ENCODE measurements around the gene DCTN2. TPM values are rescaled to one million over a fixed set of nuclear protein-coding genes. Genes with fewer than 3 reads are reported as not detected.

The DCTN2 gene
- total RNA-seq, 1 donor from 2014 or later: 65.8 TPM

DNA sequence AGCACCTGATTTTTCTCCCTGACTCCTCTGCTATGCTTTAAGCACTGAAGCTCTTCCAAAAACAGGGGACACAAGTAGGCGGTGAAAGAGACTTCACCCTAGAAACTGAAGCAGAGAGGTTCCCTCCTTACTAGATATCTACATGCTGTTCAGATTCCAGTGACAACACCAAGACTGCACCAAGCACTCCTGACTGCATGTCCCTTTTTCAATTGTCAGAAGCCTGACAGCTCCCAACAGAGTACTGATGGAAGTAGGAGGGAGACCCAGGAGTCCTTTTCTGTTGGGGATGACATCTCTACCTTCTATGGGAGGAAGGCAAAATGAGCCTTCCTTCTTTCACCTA lies 10.4 kb downstream of the DCTN2 start:
- no peak overlapping the region for H3K4me3 ChIP-seq (ENCODE audit: low read depth, low read length)
- peaks cover 37% of the 10 kb centered on the region for H3K36me3 ChIP-seq (ENCODE audit: control insufficient read depth, insufficient read depth, low read length)
- H3K27me3 ChIP-seq (ENCODE audit: control insufficient read depth, insufficient read depth, low read length): no peaks in the 10 kb centered on the region
- TF ChIP-seq, protein P1, sequence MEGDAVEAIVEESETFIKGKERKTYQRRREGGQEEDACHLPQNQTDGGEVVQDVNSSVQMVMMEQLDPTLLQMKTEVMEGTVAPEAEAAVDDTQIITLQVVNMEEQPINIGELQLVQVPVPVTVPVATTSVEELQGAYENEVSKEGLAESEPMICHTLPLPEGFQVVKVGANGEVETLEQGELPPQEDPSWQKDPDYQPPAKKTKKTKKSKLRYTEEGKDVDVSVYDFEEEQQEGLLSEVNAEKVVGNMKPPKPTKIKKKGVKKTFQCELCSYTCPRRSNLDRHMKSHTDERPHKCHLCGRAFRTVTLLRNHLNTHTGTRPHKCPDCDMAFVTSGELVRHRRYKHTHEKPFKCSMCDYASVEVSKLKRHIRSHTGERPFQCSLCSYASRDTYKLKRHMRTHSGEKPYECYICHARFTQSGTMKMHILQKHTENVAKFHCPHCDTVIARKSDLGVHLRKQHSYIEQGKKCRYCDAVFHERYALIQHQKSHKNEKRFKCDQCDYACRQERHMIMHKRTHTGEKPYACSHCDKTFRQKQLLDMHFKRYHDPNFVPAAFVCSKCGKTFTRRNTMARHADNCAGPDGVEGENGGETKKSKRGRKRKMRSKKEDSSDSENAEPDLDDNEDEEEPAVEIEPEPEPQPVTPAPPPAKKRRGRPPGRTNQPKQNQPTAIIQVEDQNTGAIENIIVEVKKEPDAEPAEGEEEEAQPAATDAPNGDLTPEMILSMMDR (IDR thresholded peaks at IDR 0.05; ENCODE audit: insufficient read depth, low read length, severe bottlenecking): no peak
- no peak for DNase-seq (ENCODE audit: low read depth)
- no peak for FAIRE-seq

GRCh38 chr12:57535764-57536596 lies 11.0 kb downstream of the DCTN2 start:
- FAIRE-seq (no peak), DNase-seq (ENCODE audit: low read depth) (no peak)
- TF ChIP-seq, protein P1 (IDR thresholded peaks at IDR 0.05; ENCODE audit: insufficient read depth, low read length, severe bottlenecking): no peak
- Histone ChIP-seq H3K27me3 (ENCODE audit: control insufficient read depth, insufficient read depth, low read length) (no peaks in the 10 kb centered on the region), H3K36me3 (ENCODE audit: control insufficient read depth, insufficient read depth, low read length) (peaks cover 35% of the 10 kb centered on the region), H3K4me3 (ENCODE audit: low read depth, low read length) (no peak overlapping the region)

- TF ChIP-seq, protein P1 (IDR thresholded peaks at IDR 0.05; ENCODE audit: insufficient read depth, low read length, severe bottlenecking): no peak
- no peaks in the 10 kb centered on the region for H3K27me3 ChIP-seq (ENCODE audit: control insufficient read depth, insufficient read depth, low read length)
- no peak overlapping the region for H3K4me3 ChIP-seq (ENCODE audit: low read depth, low read length)
- FAIRE-seq (no peak), DNase-seq (ENCODE audit: low read depth) (no peak)
- peaks cover 34% of the 10 kb centered on the region for H3K36me3 ChIP-seq (ENCODE audit: control insufficient read depth, insufficient read depth, low read length)
Observed at GRCh38 chr12:57534991-57535543, 11.9 kb downstream of the DCTN2 start.

- TF ChIP-seq, protein P1 (IDR thresholded peaks at IDR 0.05; ENCODE audit: insufficient read depth, low read length, severe bottlenecking): no peak
- H3K27me3 ChIP-seq (ENCODE audit: control insufficient read depth, insufficient read depth, low read length): no peaks in the 10 kb centered on the region
- DNase-seq (ENCODE audit: low read depth) (no peak), FAIRE-seq (no peak)
- peaks cover 33% of the 10 kb centered on the region for H3K36me3 ChIP-seq (ENCODE audit: control insufficient read depth, insufficient read depth, low read length)
- H3K4me3 ChIP-seq (ENCODE audit: low read depth, low read length): no peak overlapping the region
Observed at GRCh38 chr12:57534250-57534649, 12.7 kb downstream of the DCTN2 start.

DNA sequence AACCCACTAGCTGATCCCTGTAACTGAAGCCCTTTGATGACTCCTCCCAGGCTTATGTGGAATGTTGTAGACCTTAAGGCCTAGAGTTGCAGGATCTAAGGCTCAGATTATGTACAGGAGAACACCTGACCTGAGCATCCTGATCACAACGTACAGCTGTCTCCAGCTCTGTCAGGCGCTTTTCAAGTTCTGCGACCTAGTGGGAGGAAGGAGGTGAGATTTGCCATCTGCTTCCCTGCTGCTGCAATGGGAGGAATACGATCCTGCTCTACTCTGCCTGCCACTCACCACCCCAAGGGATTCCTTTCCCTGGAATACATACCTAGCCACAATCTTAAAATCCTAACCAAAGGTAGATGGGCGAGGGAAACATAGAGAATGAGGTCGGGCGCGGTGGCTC lies 13.9 kb downstream of the DCTN2 start:
- Histone ChIP-seq H3K4me3 (ENCODE audit: low read depth, low read length) (no peak overlapping the region), H3K27me3 (ENCODE audit: control insufficient read depth, insufficient read depth, low read length) (no peaks in the 10 kb centered on the region), H3K36me3 (ENCODE audit: control insufficient read depth, insufficient read depth, low read length) (peaks cover 41% of the 10 kb centered on the region)
- DNase-seq (ENCODE audit: low read depth) (no peak), FAIRE-seq (no peak)
- TF ChIP-seq, protein P1 (IDR thresholded peaks at IDR 0.05; ENCODE audit: insufficient read depth, low read length, severe bottlenecking): no peak

All from bronchial epithelial cell (primary cell).